K562 (cell line): ENCODE data around the gene ZNF486. TPM values are rescaled to one million over a fixed set of nuclear protein-coding genes. Genes with fewer than 3 reads are reported as not detected.
"Not testable (repeated sequence)": the region's sequence is repeated elsewhere in the genome, so short reads cannot be mapped to it uniquely, and the experiment has no call there.

Experiments
- ATAC-seq: fragments of 200-7000 bp; cut with Tn5 transposase; 3 replicates; pipeline ENCODE4 v1.9.1; 2020; ENCODE audit warnings: moderate library complexity
- BruUV-seq: library from RNA; stranded (reverse); fragments of 400-500 nt; replicated peaks from 2 replicates; lab custom pipeline; 2021; lab: Mats Ljungman, UMichigan
- CTCF ChIA-PET: fragments of 300-600 bp; formaldehyde crosslinking; extraction: SDS; loops from one replicate; lab custom pipeline; 2021; ENCODE audit warnings: low intra/inter-chr PET ratio; lab: Yijun Ruan, JAX
- POLR2A ChIA-PET: fragments of 300-600, 350-650 bp; sonication (Branson Sonifier 250); formaldehyde crosslinking; extraction: SDS; loops from one replicate; lab custom pipeline; 2021; ENCODE audit warnings: antibody characterized with exemption, inconsistent platforms; lab: Yijun Ruan, JAX
- DNase-seq, 4 experiments: peaks; one replicate each; pipeline versions ENCODE4 v3.0.0 to v3.0.0-alpha.2; 2011 to 2018; ENCODE audit warnings: low spot score in 3 of 4, mixed read lengths in 3 of 4; ENCODE audit errors: extremely low read depth in 1 of 4
- FAIRE-seq: peaks from 2 replicates; lab custom pipeline; 2011; peaks lifted over from hg19 to GRCh38; lab: Jason Lieb, UNC
- H2AFZ ChIP-seq: 2 replicates; pipeline ENCODE4 v1.6.0; 2011; ENCODE audit warnings: low read depth, low read length, control low read depth, inconsistent platforms
- H3K27ac ChIP-seq: fragments of 200-600 bp; 3 replicates; pipeline ENCODE4 v1.8.0; 2011; ENCODE audit warnings: low read depth, mild to moderate bottlenecking, control low read depth, inconsistent platforms, low read length, moderate library complexity, mixed read lengths; ENCODE audit errors: extremely low read depth
- H3K27me3 ChIP-seq, 2 experiments: fragments of 300-600 bp in 1 of 2; 2 replicates in 1 of 2; 3 replicates in 1 of 2; pipeline versions ENCODE4 v1.6.0 to v1.8.0; 2011; ENCODE audit warnings: inconsistent platforms in 2 of 2, low read length in 2 of 2, mild to moderate bottlenecking in 1 of 2, mixed read lengths in 1 of 2, moderate library complexity in 1 of 2; ENCODE audit not compliant: control insufficient read depth in 2 of 2, insufficient read depth in 2 of 2
- H3K36me3 ChIP-seq: fragments of 300-600 bp; 3 replicates; pipeline ENCODE4 v1.8.0; 2011; ENCODE audit warnings: mild to moderate bottlenecking, low read length, inconsistent platforms; ENCODE audit not compliant: control insufficient read depth, insufficient read depth
- H3K4me1 ChIP-seq, 2 experiments: fragments of 200-600 bp in 1 of 2; replicated peaks in 1 of 2; 2 replicates in 1 of 2; 3 replicates in 1 of 2; pipeline versions ENCODE4 v1.5.1 to v1.8.0; 2011; ENCODE audit warnings: inconsistent platforms in 2 of 2, low read length in 2 of 2, mild to moderate bottlenecking in 1 of 2, mixed read lengths in 1 of 2, moderate library complexity in 1 of 2; ENCODE audit not compliant: control insufficient read depth in 2 of 2, insufficient read depth in 2 of 2
- H3K4me2 ChIP-seq: 2 replicates; pipeline ENCODE4 v1.6.1; 2011; ENCODE audit warnings: low read length, control low read depth, inconsistent platforms, mixed read lengths; ENCODE audit not compliant: insufficient read depth
- H3K4me3 ChIP-seq: fragments of 200-600 bp; sonication (generic), shearing (Covaris generic); 2 replicates; pipeline ENCODE4 v1.5.1; 2016; ENCODE audit warnings: control low read depth, inconsistent platforms
- H3K79me2 ChIP-seq: fragments of 200-600 bp; 3 replicates; pipeline ENCODE4 v1.8.0; 2011; ENCODE audit warnings: low read length, inconsistent platforms; ENCODE audit not compliant: control insufficient read depth, insufficient read depth
- H3K9ac ChIP-seq, 2 experiments: 2 replicates each; pipeline versions ENCODE4 v1.6.0 to v1.6.1; 2011; ENCODE audit warnings: low read depth in 2 of 2, low read length in 2 of 2, control low read depth in 1 of 2, inconsistent platforms in 1 of 2, mild to moderate bottlenecking in 1 of 2, mixed read lengths in 1 of 2; ENCODE audit not compliant: insufficient read depth in 1 of 2
- H3K9me1 ChIP-seq: one replicate; pipeline ENCODE4 v1.6.0; 2011; ENCODE audit warnings: inconsistent platforms, mild to moderate bottlenecking, low read length, moderate library complexity; ENCODE audit not compliant: control insufficient read depth, insufficient read depth
- H3K9me3 ChIP-seq: replicated peaks from 2 replicates; pipeline ENCODE4 v1.5.1; 2011; ENCODE audit warnings: low read depth, low read length, inconsistent platforms; ENCODE audit not compliant: control insufficient read depth, insufficient read depth
- H4K20me1 ChIP-seq: replicated peaks from 2 replicates; pipeline ENCODE4 v1.6.1; 2011; ENCODE audit warnings: low read length, inconsistent platforms, mixed read lengths; ENCODE audit not compliant: control insufficient read depth, insufficient read depth
- CBX3 ChIP-seq, 2 experiments: IDR thresholded peaks; 1 replicate in 1 of 2; 2 replicates in 1 of 2; pipeline ENCODE4 v1.6.1; 2012; ENCODE audit warnings: inconsistent platforms in 2 of 2, low read length in 2 of 2, borderline replicate concordance in 1 of 2, control low read depth in 1 of 2
- FOXK1 ChIP-seq: sonication (generic); formaldehyde crosslinking; IDR thresholded peaks from 2 replicates; pipeline ENCODE4 v1.8.0; 2022; ENCODE audit warnings: missing genetic modification reagents, mild to moderate bottlenecking, borderline replicate concordance
- HNRNPK ChIP-seq: fragments of 200-400 bp; formaldehyde crosslinking; IDR thresholded peaks from one replicate; pipeline ENCODE4 v1.6.1; 2018; ENCODE audit warnings: mild to moderate bottlenecking, low read depth, low read length; ENCODE audit not compliant: poor library complexity, severe bottlenecking
- MCM7 ChIP-seq, 2 experiments: fragments of 450-650 bp; IDR thresholded peaks; 2 replicates each; pipeline ENCODE4 v1.6.1; 2016 to 2018
- PTBP1 ChIP-seq: fragments of 200-400 bp; formaldehyde crosslinking; IDR thresholded peaks from 2 replicates; pipeline ENCODE4 v1.6.1; 2017; ENCODE audit warnings: low read depth, low read length
- RBM17 ChIP-seq: fragments of 200-400 bp; formaldehyde crosslinking; IDR thresholded peaks from 2 replicates; pipeline ENCODE4 v1.6.1; 2017; ENCODE audit warnings: low read depth, mild to moderate bottlenecking, low read length, borderline replicate concordance
- RHOXF2B ChIP-seq: fragments of 250-450 bp; sonication (Bioruptor Pico); conservative IDR thresholded peaks from 2 replicates; pipeline ENCODE4 v1.5.1; 2021
- XRCC4 ChIP-seq: IDR thresholded peaks from one replicate; pipeline ENCODE4 v1.6.1; 2011; ENCODE audit not compliant: insufficient read depth, insufficient read length; ENCODE audit errors: extremely low read depth
- ZNF324 ChIP-seq: fragments of 250-450 bp; sonication (Bioruptor Pico); IDR thresholded peaks from 2 replicates; pipeline ENCODE4 v1.4.0; 2020; ENCODE audit warnings: mild to moderate bottlenecking
- WGBS: fragments of 100-300 bp; shearing (Covaris generic); methylation state at CpG from one replicate; pipeline ENCODE4 v1.1.6; 2016; ENCODE audit warnings: low coverage, mixed read lengths; ENCODE audit not compliant: insufficient coverage; ENCODE audit errors: missing lambda C conversion rate; 5-methylcytosine and 5-hydroxymethylcytosine counted together
- in situ Hi-C: fragments of 300-500 bp; cut with MboI; formaldehyde crosslinking; loops from 4 replicates; pipeline ENCODE4 v1.15.0; 2018; ENCODE audit warnings: inconsistent platforms, mixed read lengths
- intact Hi-C: fragments of 100-400 bp; cut with micrococcal nuclease; formaldehyde crosslinking; loops from 2 replicates; pipeline ENCODE4 v1.14.2; 2022
- polyA plus RNA-seq, 8 experiments: library from polyadenylated mRNA; depleted of rRNA in 4 of 8; stranded (reverse) in 5 of 8; unstranded in 3 of 8; fragments of >200 nt; fragmentation: Nextera tagmentation in 2 of 8; fragmentation: Illumina TruSeq in 1 of 8; extraction: Ambion mirVana in 2 of 8; extraction: Trizol in 1 of 8; gene quantifications; 2 replicates each; pipeline versions ENCODE4 v1.2.1 to v1.2.3, GENCODE V29; 2011 to 2014; ENCODE audit warnings: inconsistent platforms in 1 of 8, missing spikeins in 1 of 8
- total RNA-seq, 7 experiments: library from RNA; depleted of rRNA in 6 of 7; stranded (reverse); fragments of >200 nt in 6 of 7; fragmentation: Illumina TruSeq in 2 of 7; extraction: Trizol in 2 of 7; gene quantifications; 2 replicates each; pipeline versions ENCODE4 v1.2.1 to v1.2.3, GENCODE V29; 2011 to 2021; ENCODE audit warnings: low replicate concordance in 1 of 7
- TF ChIP-seq, protein P1 (sequence below): IDR thresholded peaks from 3 replicates; pipeline ENCODE4 v1.6.1; 2011; ENCODE audit warnings: borderline replicate concordance, mild to moderate bottlenecking, moderate library complexity; ENCODE audit not compliant: insufficient read length; ENCODE audit errors: extremely low read depth

Gene ZNF486
- total and polyA plus RNA-seq, 9 of the 15 experiments (the other 6 are each of a cell fraction or from before 2014, with no cell fraction given), result 0.39 to 1.6 (median 1.2) TPM

GRCh38 chr19:20209051-20209450 is 42.0 kb downstream of the ZNF486 start:
- POLR2A ChIA-PET, result no interaction called here
- Histone ChIP-seq H2AFZ (no peak overlapping the region), H3K4me1 (no peaks in the 10 kb centered on the region), H3K36me3 (no peaks in the 10 kb centered on the region), H3K9me1 (no peaks in the 10 kb centered on the region), H3K27me3 (no peaks in the 10 kb centered on the region), H3K4me3 (no peak overlapping the region), H3K9ac (no peak overlapping the region), H4K20me1 (no peaks in the 10 kb centered on the region), H3K27ac (no peak overlapping the region), H3K79me2 (no peaks in the 10 kb centered on the region), H3K4me2 (no peak overlapping the region), H3K9me3 (no peaks in the 10 kb centered on the region)
- TF ChIP-seq CBX3 (IDR thresholded peaks at IDR 0.05; ENCODE audit: borderline replicate concordance in 1 of 2, low read length in 2 of 2) (no peak), RBM17 (no peak), ZNF324 (CRISPR knock-in tag) (no peak), XRCC4 (no peak), FOXK1 (CRISPR knock-in tag) (no peak), RHOXF2B (no peak), HNRNPK (no peak), PTBP1 (no peak), MCM7 (IDR thresholded peaks at IDR 0.05) (no peak)
- TF ChIP-seq, protein P1, sequence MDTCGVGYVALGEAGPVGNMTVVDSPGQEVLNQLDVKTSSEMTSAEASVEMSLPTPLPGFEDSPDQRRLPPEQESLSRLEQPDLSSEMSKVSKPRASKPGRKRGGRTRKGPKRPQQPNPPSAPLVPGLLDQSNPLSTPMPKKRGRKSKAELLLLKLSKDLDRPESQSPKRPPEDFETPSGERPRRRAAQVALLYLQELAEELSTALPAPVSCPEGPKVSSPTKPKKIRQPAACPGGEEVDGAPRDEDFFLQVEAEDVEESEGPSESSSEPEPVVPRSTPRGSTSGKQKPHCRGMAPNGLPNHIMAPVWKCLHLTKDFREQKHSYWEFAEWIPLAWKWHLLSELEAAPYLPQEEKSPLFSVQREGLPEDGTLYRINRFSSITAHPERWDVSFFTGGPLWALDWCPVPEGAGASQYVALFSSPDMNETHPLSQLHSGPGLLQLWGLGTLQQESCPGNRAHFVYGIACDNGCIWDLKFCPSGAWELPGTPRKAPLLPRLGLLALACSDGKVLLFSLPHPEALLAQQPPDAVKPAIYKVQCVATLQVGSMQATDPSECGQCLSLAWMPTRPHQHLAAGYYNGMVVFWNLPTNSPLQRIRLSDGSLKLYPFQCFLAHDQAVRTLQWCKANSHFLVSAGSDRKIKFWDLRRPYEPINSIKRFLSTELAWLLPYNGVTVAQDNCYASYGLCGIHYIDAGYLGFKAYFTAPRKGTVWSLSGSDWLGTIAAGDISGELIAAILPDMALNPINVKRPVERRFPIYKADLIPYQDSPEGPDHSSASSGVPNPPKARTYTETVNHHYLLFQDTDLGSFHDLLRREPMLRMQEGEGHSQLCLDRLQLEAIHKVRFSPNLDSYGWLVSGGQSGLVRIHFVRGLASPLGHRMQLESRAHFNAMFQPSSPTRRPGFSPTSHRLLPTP, result no peak
- CTCF ChIA-PET, result no interaction called here
- intact Hi-C loops (no loop called here), in situ Hi-C loops (no loop called here)
- DNase-seq (no peak), ATAC-seq (no peak), FAIRE-seq (no peak)
- no TSS peak for BruUV-seq
- WGBS, result 3% methylated on average over 2 of the region's 2 CpGs

- H3K9ac ChIP-seq, H3K4me3 ChIP-seq, CTCF ChIA-PET, DNase-seq, H4K20me1 ChIP-seq, H2AFZ ChIP-seq, BruUV-seq, H3K4me2 ChIP-seq, H3K36me3 ChIP-seq, H3K9me3 ChIP-seq, H3K4me1 ChIP-seq, H3K27me3 ChIP-seq, in situ Hi-C loops, ATAC-seq, H3K79me2 ChIP-seq, intact Hi-C loops, H3K9me1 ChIP-seq, POLR2A ChIA-PET, FAIRE-seq, H3K27ac ChIP-seq: not testable (repeated sequence)
- 0% methylated on average over 3 of the region's 26 CpGs for WGBS
Measured at GRCh38 chr19:20214366-20214765, 47.4 kb downstream of the ZNF486 start.
